SIG-M5 treated with dmso at 0.1 percent for 504 hours (cell line): ENCODE data around the gene DIAPH3.

Source experiments
- DNase-seq: peaks from one replicate; lab custom pipeline; 2025; ENCODE audit not compliant: unreplicated experiment; lab: John Stamatoyannopoulos, UW

DIAPH3 gene

DNA sequence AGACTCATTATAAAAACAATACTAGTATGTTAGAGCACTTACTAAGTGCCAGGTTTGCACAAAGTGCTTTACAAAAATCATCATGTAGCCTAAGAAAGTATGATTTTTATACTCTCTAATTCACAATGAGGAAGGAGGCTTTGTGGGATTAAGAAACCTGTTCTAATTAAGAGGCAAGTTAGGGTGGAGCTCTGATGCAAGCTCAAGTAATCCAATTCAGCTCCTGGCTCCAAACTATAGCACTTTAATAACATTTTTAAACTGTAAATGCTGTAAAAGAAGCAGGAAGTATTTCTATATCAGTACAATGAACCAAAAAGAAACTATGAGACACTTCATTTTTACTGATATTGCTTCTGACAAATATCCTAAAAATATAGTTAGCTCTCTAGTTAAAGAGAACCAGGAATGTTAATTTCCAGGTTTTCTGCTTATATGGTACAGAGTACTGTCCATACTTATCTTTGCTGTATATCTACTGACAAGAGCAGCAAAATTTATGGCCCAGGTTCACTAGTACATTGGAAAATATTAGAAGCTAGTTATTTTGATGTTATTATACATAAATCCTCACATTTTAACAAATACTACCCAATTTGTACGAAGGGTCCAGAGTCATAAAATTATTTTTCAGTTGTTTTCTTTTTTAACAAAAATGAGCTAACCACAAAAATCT lies 482.0 kb downstream of the DIAPH3 start:
- no peak for DNase-seq

- DNase-seq: peak; percentile 25
These were observed 483.2 kb downstream of the DIAPH3 start for GRCh38 chr13:59680429-59681024.

DNA sequence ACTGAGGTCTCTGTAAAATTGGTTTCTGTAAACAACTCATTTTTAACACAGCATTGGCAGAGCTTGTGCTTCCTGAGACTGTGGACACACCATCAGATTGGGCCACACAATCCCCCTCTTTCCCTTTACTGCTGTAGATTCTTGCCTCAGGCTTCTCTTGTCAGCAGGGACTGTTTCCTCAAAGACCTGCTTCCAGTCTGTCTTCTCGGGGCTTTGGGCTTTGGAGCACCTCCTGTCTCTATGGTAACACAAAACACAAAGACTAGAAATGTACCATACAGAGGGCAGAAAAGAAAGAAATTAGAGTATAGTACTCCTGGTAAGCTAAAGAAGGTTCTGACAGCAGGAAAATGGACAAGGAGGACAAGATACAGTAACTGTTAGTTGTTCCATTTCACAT lies 484.5 kb downstream of the DIAPH3 start:
- no peak for DNase-seq

GRCh38 chr13:59677966-59678814 lies 485.5 kb downstream of the DIAPH3 start:
- DNase-seq: peak; percentile 59

DNA sequence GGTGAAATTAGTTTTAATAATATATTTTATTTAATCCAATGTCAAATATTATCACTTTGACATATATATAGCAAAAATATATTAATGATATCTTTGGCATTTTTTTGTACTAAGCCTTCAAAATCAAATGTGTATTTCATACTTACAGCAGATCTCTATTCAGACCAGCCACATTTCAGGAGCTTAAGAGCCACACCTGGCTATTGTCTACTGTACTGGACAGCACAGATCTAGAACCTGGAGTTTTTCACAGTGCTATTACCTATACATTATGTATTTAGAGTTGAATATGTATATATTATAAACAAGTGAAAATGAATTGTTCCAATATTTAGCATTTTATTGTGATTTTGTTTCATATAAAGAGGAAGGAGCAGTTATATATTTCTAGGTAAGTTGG lies 486.3 kb downstream of the DIAPH3 start:
- no peak for DNase-seq

DNA sequence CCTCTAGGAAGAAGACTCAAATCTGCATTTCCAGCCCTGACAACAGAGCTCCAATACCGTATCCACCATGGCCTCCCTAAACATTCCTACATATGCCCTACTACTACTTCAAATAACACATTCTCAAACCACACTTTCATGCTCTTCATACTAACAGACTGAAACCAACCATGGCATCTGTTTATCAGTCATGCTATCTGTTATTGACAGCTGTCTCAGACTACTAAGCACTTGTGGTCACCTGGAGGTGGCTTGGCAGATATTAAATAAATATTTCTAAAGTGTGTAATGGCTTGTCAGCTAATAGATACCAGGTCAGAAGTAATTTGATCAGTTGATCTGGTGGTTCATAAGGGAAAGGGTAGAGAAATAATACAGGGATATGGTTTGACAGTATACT lies 489.1 kb downstream of the DIAPH3 start:
- no peak for DNase-seq

GRCh38 chr13:59673286-59673685 lies 490.4 kb downstream of the DIAPH3 start:
- no peak for DNase-seq

DNA sequence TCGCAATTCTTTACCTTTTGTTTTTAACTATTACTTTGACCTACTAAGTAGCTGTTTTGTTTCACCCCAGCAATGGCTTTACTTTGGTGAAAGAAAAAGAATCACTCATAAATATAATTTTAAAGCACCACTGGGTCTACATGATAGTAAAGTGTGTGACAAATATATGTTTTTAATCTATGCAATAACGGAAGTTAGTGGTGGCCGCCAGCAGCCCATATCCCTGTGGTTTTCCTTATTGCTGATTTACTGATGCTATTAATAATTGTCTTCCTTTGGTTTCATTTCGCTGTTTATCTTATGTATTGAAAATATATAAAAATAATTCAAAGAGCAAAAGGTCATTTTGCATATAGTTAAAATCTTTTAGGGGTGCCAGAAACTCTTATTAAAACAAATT lies 491.3 kb downstream of the DIAPH3 start:
- DNase-seq: no peak

DNA sequence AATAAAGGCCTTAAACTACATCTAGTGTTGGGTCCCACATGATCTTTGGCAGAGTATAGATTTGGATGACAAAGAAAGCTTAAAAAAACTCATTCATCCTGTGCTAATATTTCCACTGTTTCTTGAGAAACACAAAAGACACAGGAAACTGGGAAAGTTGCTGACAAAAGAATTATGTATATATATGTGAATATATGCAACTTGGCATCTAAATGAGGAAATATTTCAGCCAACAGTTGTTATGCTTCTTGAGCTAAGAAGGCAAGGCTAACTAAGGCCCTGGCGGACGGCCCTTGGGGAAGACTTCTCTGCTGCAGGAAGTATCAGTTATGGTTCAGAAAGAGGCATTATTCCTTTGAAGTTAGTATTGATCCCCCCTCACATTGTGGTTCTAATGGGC lies 491.8 kb downstream of the DIAPH3 start:
- DNase-seq: no peak

DNA sequence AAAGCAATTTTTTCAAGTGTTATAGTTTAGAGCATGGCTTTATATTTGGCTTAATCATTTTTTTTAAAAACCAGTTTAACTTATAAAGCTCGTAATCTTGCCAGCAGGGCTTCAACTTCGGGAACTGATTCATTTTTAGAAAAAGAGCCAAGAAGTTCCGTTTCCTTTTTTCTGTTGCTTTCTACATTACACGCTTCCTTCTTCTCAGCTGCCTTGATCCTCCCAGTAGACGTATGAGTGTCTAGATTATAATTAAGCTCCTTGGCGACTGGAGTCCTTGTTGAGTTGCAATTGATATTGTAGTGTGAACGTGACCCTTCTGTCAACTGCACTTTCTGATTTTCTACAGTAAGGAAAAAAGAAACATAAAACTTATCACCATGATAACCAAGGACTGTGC lies 497.2 kb downstream of the DIAPH3 start:
- DNase-seq: peak; percentile 87

DNA sequence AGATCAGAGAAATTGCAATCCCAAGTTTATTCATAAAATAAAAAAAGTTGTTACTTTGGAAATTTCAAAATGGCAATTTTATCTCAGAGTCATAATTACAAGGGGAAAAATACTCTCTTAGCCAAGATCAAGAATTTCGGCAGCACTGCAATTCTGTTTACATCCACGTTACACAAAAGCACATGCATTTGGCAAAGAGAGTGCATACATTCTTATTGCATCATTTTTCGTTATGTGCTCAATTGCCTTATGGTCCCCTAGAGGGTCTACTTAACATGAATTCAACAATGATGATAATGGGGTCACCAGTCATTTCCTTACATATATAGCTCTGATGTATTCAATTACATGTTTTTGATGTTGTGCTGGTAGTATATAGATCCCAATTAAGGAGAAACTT lies 498.0 kb downstream of the DIAPH3 start:
- no peak for DNase-seq

- DNase-seq: no peak
These were observed 498.5 kb downstream of the DIAPH3 start for GRCh38 chr13:59665184-59665583.

DNA sequence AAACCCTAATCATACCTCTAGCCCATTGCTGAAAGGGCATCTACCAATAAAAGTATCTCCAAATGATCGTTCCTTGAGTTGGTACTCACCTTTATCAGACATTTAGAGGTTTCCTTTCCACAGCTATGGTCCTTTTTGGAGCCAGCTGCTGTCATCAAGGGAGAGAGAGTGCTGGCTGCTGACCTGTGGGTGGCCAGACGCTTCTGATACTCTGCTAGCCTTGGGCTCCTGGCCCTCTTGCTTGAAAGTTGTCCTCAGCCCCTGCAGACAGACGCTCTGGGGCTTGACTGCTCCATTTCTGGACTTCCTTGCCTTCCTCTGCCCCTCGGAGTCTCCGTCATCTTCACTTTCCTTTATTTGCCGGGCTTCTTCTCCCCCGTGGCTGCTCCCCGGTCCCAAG lies 499.1 kb downstream of the DIAPH3 start:
- DNase-seq: no peak

DNA sequence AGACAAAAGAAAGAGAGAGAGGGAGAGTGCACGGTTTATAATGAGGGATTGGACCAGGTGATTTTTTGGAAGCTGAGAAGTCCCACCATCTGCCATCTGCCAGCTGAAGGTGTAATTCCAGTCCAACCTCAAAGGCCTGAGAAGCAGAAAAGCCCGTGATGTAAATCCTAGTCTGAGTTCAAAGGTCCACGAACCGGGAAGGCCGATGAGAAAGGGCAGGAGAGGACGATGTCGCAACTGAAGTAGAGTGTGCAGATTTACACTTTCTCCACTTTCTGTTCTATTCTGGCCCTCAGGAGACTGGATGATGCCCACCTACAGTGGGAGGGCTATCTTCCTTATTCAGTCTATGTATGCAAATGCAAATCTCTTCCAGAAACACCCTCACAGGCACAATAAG lies 500.0 kb downstream of the DIAPH3 start:
- DNase-seq: no peak

- DNase-seq: no peak
These were observed 503.1 kb downstream of the DIAPH3 start for GRCh38 chr13:59660582-59660981.

GRCh38 chr13:59659981-59660380 lies 503.7 kb downstream of the DIAPH3 start:
- no peak for DNase-seq

GRCh38 chr13:59658738-59659330 lies 504.9 kb downstream of the DIAPH3 start:
- DNase-seq: no peak

GRCh38 chr13:59658027-59658737 lies 505.5 kb downstream of the DIAPH3 start:
- no peak for DNase-seq

DNA sequence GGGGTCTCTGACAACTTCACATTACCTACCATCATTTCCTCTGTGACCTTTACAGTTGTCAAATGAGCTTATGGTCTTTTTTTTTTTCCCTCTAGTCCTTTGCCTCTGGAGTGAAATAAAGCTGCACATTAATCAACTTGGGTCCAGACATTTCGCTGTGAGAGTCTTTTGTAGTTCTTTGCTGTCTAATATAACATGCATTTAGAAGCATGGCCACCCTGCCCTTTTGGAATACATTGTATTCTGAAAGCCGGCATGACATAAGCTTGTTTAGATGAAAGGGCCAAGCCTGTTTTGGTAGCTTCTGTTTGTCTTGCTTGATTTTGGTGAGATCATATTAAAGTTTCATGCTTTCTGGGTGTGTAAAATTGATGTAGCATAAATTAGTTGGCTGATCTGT lies 509.8 kb downstream of the DIAPH3 start:
- DNase-seq: no peak

DNA sequence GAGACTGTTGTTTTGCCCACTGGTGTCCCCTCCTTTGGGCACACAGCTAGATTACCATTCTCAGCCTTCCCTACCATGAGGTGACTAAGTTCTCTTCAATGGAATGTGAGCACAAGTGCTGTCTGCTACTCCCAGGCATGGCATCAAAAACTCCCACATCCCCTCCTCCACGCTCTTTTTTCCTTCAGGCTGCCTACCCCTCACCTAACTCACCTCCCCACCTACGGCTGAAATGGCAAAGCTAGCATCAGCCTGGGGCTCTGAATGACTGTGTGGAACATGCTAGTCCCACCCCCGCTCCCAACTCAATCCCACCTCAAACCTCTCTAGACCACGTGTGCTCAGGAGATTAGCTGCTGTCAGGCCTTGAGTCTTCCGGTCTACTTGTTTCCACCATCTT lies 512.2 kb downstream of the DIAPH3 start:
- no peak for DNase-seq
